Keratinocyte (primary cell): ENCODE measurements around the gene GOPC.

Experiments
- EZH2 ChIP-seq: IDR thresholded peaks from one replicate; pipeline ENCODE4 v1.6.1; 2012; ENCODE audit warnings: inconsistent platforms, mild to moderate bottlenecking, low read length, moderate library complexity
- TF ChIP-seq, protein P1 (sequence below), 3 experiments: IDR thresholded peaks in 1 of 3; conservative IDR thresholded peaks in 1 of 3; optimal IDR thresholded peaks in 1 of 3; 2 replicates in 2 of 3; 3 replicates in 1 of 3; pipeline versions ENCODE3 to v1.5.1; 2011; ENCODE audit warnings: low read length in 3 of 3, mild to moderate bottlenecking in 3 of 3, moderate library complexity in 2 of 3, control low read depth in 1 of 3, inconsistent platforms in 1 of 3; ENCODE audit not compliant: insufficient read depth in 2 of 3; ENCODE audit errors: extremely low read depth in 1 of 3

DNA sequence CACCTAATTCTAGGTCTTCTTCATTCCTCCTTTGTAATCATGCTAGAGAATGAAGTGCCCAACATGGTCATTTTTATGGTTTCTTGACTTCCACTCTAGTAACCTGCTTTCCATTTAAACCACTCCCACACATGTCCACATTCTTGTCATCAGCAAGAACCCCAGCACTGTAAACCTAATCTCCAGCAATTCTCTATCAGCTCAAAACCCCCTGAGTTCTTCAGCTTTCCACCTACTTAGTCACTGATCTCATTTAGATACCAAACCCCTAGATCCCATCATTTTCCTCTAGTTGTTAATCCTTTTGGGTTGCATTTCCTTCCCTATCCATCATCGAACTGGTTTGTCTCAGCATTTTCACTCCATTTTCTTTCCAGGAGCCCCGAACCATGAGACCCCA, 49.7 kb downstream of the GOPC start:
- TF ChIP-seq, protein P1, sequence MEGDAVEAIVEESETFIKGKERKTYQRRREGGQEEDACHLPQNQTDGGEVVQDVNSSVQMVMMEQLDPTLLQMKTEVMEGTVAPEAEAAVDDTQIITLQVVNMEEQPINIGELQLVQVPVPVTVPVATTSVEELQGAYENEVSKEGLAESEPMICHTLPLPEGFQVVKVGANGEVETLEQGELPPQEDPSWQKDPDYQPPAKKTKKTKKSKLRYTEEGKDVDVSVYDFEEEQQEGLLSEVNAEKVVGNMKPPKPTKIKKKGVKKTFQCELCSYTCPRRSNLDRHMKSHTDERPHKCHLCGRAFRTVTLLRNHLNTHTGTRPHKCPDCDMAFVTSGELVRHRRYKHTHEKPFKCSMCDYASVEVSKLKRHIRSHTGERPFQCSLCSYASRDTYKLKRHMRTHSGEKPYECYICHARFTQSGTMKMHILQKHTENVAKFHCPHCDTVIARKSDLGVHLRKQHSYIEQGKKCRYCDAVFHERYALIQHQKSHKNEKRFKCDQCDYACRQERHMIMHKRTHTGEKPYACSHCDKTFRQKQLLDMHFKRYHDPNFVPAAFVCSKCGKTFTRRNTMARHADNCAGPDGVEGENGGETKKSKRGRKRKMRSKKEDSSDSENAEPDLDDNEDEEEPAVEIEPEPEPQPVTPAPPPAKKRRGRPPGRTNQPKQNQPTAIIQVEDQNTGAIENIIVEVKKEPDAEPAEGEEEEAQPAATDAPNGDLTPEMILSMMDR (optimal IDR thresholded peaks at IDR 0.05 in 1 of 3, IDR thresholded peaks at IDR 0.05 in 1 of 3, conservative IDR thresholded peaks at IDR 0.05 in 1 of 3; ENCODE audit: extremely low read depth in 1 of 3, insufficient read depth in 2 of 3, low read length in 3 of 3): no peak
- TF ChIP-seq EZH2: no peak
